Lower leg skin (tissue), 4 donors: ENCODE results near the gene QRICH1. TPM values are rescaled to one million over a fixed set of nuclear protein-coding genes. Genes with fewer than 3 reads are reported as not detected.

Experiments
- DNase-seq, 2 donors: peaks; one replicate each; pipeline ENCODE4 v3.0.0-alpha.2; 2019; ENCODE audit warnings: low spot score in 2 of 2
- H3K4me3 ChIP-seq: fragments of 200-600 bp; sonication (generic); 2 replicates; pipeline ENCODE4 v1.5.1; 2017; ENCODE audit warnings: mild to moderate bottlenecking, low read depth; ENCODE audit not compliant: poor library complexity, severe bottlenecking
- POLR2A ChIP-seq, 2 donors: fragments of 450-650 bp; IDR thresholded peaks; one replicate each; pipeline ENCODE4 v1.6.1; 2016 to 2017; ENCODE audit warnings: antibody characterized with exemption in 2 of 2, mild to moderate bottlenecking in 1 of 2, moderate library complexity in 1 of 2
- WGBS, 2 donors: methylation state at CpG; one replicate each; pipeline ENCODE4 v1.1.5; 2018; 5-methylcytosine and 5-hydroxymethylcytosine counted together
- intact Hi-C: fragments of 100-400 bp; cut with DNase I; formaldehyde crosslinking; loops from one replicate; pipeline ENCODE4 v1.15.0; 2023; ENCODE audit warnings: low total_unique reads
- total RNA-seq, 4 donors: library from RNA; depleted of rRNA; stranded (reverse); fragments of >200 nt; gene quantifications; one replicate each; pipeline ENCODE4 v1.1.0, GENCODE V29; 2016
- TF ChIP-seq, protein P1 (sequence below), 3 donors: fragments of 450-650 bp; IDR thresholded peaks; one replicate each; pipeline ENCODE4 v1.5.1; 2016; ENCODE audit warnings: antibody characterized with exemption in 3 of 3, mild to moderate bottlenecking in 3 of 3, moderate library complexity in 2 of 3

The QRICH1 gene
- total RNA-seq, 4 donors from 2014 or later, result 72.4 to 106 (median 84.2) TPM

DNA sequence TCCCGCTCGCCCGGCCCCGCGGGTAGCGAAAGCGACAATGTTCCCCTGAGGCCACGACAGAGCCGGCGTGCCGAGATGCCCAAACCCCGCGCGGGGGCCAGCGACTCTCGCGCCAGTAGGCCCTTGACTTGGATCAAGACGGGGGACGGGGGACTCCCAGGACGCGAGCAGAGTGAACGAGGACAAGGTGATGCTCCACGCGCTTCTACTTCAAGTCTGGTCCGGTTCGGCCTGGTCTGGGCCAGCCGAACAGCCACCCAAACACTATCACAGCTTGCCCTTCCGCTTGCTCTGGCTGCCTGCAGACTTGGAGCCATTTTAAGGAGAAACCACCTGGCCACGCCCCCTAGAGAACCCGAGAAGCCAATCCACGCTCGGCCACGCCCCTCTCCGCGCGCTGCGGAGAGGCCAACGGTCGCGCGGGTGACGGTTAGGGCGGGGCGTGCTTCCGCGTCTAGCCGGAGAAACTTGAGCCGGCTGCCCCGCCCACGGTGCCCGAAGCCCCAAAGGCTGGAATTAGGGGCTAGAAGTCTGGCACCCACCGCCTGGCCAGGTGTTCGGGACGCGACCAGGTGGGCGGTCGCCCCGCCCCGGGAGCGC, 72.6 kb downstream of the QRICH1 start:
- peak overlapping the region; percentile 87 for H3K4me3 ChIP-seq
- TF ChIP-seq, protein P1, sequence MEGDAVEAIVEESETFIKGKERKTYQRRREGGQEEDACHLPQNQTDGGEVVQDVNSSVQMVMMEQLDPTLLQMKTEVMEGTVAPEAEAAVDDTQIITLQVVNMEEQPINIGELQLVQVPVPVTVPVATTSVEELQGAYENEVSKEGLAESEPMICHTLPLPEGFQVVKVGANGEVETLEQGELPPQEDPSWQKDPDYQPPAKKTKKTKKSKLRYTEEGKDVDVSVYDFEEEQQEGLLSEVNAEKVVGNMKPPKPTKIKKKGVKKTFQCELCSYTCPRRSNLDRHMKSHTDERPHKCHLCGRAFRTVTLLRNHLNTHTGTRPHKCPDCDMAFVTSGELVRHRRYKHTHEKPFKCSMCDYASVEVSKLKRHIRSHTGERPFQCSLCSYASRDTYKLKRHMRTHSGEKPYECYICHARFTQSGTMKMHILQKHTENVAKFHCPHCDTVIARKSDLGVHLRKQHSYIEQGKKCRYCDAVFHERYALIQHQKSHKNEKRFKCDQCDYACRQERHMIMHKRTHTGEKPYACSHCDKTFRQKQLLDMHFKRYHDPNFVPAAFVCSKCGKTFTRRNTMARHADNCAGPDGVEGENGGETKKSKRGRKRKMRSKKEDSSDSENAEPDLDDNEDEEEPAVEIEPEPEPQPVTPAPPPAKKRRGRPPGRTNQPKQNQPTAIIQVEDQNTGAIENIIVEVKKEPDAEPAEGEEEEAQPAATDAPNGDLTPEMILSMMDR (IDR thresholded peaks at IDR 0.05), result no peak
- TF ChIP-seq POLR2A (IDR thresholded peaks at IDR 0.05), result peak in 1 of 2 donors; percentile 89
- DNase-seq, result peak; percentile 99 to 100
- intact Hi-C loops, result no loop called here
- WGBS, 2 donors, result 2% methylated on average over 23 to 30 of the region's 60 CpGs

DNA sequence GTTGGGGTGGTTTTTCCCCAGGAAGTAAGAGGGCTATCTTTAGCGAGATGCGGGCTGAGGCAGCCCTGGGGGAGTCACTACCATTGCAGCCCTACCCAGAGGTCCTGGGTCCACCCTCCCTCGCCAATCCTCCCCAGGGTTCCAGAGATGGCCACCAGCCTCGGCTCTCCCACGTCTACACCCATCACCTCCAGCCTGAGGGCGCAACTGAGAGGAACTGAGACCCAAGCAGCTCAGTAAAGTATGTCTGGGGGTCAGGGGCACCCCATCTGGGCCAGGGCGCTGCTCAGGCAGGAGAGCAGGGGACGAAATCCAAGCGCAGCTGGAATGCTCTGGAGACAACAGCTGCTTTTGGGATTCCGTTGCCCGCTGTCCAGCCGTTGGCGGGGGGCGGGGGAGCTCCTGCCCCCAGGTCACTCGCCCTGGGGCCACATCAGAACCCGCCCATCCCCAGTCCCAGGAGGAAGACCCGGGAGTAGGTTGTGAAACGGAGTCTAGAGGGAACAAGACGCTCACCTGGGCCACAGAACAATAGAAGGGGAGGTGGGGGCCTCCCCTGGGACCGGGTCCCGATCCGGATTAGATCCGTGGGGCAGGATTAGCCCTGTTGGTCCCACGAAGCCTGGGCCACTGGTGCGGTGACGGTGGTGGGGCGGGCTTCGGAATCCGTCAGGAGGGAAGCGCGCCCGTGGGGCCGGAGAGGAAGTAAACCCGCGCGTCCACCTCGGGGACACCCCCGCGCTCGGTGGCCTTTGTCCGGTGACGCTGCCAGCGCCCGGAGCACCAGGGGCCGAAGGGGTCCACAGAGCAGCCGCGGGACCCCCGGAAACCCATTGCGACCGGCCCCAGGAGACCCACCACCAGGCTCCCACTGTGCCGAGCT, 73.3 kb downstream of the QRICH1 start:
- intact Hi-C loops, result no loop called here
- peak in 1 of 2 donors; percentile 94 for DNase-seq
- no peak for TF ChIP-seq POLR2A (IDR thresholded peaks at IDR 0.05)
- TF ChIP-seq, protein P1 (IDR thresholded peaks at IDR 0.05), result no peak
- WGBS, 2 donors, result 3 to 6% methylated on average over 25 to 30 of the region's 51 CpGs
- peak overlapping the region; percentile 55 for H3K4me3 ChIP-seq

DNA sequence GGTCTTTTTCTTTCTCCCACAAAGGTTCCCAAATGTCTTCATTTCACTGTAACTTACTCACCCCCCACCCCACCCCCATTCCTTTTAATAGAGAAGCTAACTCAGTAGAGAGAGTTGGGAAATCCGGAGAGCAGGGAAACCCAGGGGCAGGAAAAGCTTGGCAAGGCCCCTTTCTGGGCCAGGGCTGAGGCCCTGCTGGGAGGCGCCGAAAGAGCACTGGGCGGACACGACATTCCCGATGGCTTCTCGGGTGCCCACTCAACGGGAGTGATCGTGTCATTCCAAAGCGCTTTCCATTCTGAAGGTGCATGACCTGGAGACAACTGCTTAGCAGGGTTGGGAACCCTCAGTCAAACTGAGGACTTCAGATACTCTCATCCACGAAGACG, 73.9 kb downstream of the QRICH1 start:
- intact Hi-C loops, result no loop called here
- no peak for TF ChIP-seq POLR2A (IDR thresholded peaks at IDR 0.05)
- DNase-seq, result no peak
- no peak overlapping the region for H3K4me3 ChIP-seq
- 37 to 40% methylated on average over 12 of the region's 12 CpGs for WGBS, 2 donors

DNA sequence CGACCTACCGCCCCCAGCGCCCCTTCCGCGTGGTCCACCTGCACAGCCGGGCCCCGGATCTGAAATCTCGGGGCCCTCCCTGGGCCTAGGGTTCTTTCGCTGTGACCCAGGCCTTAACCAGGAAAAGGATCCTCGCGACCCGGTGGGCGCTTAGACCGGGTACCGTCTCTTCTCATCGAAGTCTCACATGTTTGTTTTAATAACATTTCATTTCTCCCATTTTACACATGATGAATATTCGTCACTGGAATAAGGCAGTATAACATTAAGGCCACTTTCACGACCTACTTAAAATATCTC, 75.2 kb downstream of the QRICH1 start:
- intact Hi-C loops, result no loop called here
- no peak for DNase-seq
- WGBS, 2 donors, result 1% methylated on average over 18 of the region's 18 CpGs
- H3K4me3 ChIP-seq, result peak overlapping the region; percentile 50
- no peak for TF ChIP-seq POLR2A (IDR thresholded peaks at IDR 0.05)
- TF ChIP-seq, protein P1 (IDR thresholded peaks at IDR 0.05), result no peak

DNA sequence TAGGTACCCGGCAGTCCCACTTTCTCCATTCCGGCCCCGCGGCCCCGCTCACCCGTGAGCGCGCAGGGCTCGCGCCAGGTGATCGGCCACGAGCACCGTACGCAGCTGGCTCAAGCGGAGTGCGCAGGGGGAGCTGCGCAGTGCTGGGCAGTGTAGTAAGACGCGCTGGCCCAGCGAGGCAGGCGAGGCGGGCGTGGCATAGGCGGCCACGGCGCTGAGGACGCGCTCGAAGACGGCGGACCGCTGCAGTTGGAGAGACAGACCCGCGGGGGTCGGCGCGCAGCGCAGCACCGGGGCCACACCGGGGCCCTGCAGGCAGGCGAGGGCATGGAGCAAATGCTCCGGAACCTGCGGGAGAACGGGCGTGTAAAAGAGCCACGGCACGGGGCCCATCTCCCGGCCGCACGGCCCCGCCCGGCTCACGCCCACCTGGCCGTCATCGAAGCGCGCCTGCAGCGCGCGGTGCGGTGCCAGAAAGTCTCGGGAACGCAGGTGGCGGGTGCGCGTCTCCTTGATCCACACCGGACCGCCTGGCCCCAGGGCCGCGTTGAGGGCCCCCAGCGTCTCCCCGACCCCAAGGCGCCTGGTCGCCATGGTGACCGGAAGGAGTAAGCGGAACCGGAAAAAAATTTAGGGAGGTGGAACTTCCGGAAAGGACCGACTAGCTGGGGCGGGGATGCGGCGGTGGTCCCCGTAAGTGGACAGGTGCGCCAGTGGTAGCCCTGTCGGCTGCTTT, 75.7 kb downstream of the QRICH1 start, which contains the start of gene DALRD3:
TSS of gene DALRD3 (minus strand) at position 610 of the 736 bp plus-strand sequence. CDS start at position 594, 16 bp downstream.
- 0% methylated on average over 54 to 81 of the region's 85 CpGs for WGBS, 2 donors

More for the DNA sequence above, 75.7 kb downstream of the QRICH1 start, which contains the start of gene DALRD3:
- TF ChIP-seq POLR2A (IDR thresholded peaks at IDR 0.05), result peak in 1 of 2 donors; percentile 37
- TF ChIP-seq, protein P1 (IDR thresholded peaks at IDR 0.05), result no peak
- intact Hi-C loops, result no loop called here
- peak within 1 kb of the TSS; percentile 50 for H3K4me3 ChIP-seq
- peak in 1 of 2 donors; percentile 91 for DNase-seq
